Measurements from ENCODE around the gene KMT2B. TPM values are rescaled to one million over a fixed set of nuclear protein-coding genes. Genes with fewer than 3 reads are reported as not detected.

Gene KMT2B
- total RNA-seq, 1 experiment from 2014 or later: 54.2 TPM

DNA sequence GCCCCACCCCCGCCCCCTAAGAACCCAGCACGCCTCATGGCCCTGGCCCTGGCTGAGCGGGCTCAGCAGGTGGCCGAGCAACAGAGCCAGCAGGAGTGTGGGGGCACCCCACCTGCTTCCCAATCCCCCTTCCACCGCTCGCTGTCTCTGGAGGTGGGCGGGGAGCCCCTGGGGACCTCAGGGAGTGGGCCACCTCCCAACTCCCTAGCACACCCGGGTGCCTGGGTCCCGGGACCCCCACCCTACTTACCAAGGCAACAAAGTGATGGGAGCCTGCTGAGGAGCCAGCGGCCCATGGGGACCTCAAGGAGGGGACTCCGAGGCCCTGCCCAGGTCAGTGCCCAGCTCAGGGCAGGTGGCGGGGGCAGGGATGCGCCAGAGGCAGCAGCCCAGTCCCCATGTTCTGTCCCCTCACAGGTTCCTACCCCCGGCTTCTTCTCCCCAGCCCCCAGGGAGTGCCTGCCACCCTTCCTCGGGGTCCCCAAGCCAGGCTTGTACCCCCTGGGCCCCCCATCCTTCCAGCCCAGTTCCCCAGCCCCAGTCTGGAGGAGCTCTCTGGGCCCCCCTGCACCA lies 69.5 kb downstream of the KMT2B start:
- POLR2A ChIA-PET: no interaction called here
- H3K4me1 ChIP-seq: no peaks in the 10 kb centered on the region
- TF ChIP-seq, protein P1, sequence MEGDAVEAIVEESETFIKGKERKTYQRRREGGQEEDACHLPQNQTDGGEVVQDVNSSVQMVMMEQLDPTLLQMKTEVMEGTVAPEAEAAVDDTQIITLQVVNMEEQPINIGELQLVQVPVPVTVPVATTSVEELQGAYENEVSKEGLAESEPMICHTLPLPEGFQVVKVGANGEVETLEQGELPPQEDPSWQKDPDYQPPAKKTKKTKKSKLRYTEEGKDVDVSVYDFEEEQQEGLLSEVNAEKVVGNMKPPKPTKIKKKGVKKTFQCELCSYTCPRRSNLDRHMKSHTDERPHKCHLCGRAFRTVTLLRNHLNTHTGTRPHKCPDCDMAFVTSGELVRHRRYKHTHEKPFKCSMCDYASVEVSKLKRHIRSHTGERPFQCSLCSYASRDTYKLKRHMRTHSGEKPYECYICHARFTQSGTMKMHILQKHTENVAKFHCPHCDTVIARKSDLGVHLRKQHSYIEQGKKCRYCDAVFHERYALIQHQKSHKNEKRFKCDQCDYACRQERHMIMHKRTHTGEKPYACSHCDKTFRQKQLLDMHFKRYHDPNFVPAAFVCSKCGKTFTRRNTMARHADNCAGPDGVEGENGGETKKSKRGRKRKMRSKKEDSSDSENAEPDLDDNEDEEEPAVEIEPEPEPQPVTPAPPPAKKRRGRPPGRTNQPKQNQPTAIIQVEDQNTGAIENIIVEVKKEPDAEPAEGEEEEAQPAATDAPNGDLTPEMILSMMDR (IDR thresholded peaks at IDR 0.05; ENCODE audit: insufficient read depth in 1 of 2, low read depth in 1 of 2, low read length in 1 of 2, severe bottlenecking in 1 of 2, unreplicated experiment in 1 of 2): no peak
- peaks cover 8% of the 10 kb centered on the region for H3K4me1 Mint-ChIP-seq (ENCODE audit: low read depth, unreplicated experiment)
- no peak overlapping the region for H3K27ac Mint-ChIP-seq (ENCODE audit: unreplicated experiment)
- H3K9me3 ChIP-seq: no peaks in the 10 kb centered on the region
- CTCF ChIA-PET: no interaction called here
- DNase-seq: no peak
- H3K27me3 Mint-ChIP-seq (ENCODE audit: insufficient read depth, unreplicated experiment): no peaks in the 10 kb centered on the region
- H3K36me3 ChIP-seq (ENCODE audit: control insufficient read depth, insufficient read depth, low read length): no peaks in the 10 kb centered on the region
- no peaks in the 10 kb centered on the region for H3K9me3 Mint-ChIP-seq (ENCODE audit: unreplicated experiment)
- intact Hi-C loops (cut with micrococcal nuclease; ENCODE audit: unreplicated experiment): no loop called here
- no peak overlapping the region for H3K4me3 Mint-ChIP-seq (ENCODE audit: unreplicated experiment)
- H3K4me3 ChIP-seq (ENCODE audit: low read depth, low read length): no peak overlapping the region
- no peaks in the 10 kb centered on the region for H3K27me3 ChIP-seq (replicated peaks; ENCODE audit: control insufficient read depth, insufficient read depth, low read length)
- H3K36me3 Mint-ChIP-seq (ENCODE audit: insufficient read depth, unreplicated experiment): no peaks in the 10 kb centered on the region
- BruUV-seq (replicated peaks): no TSS peak

Other genes with a start within 250 kb of the KMT2B start
- not detected in 2 replicates for gene KRTDAP, start 227.5 kb upstream of the KMT2B start, total RNA-seq (2022)
- gene DMKN, start 204.4 kb upstream of the KMT2B start, total RNA-seq (2022): 341 and 354 TPM in 2 replicates
- not detected in 2 replicates for gene SBSN, start 189.7 kb upstream of the KMT2B start, total RNA-seq (2022)
- not detected in 2 replicates for gene GAPDHS, start 184.5 kb upstream of the KMT2B start, total RNA-seq (2022)
- 126 and 140 TPM in 2 replicates for gene TMEM147, start 172.4 kb upstream of the KMT2B start, total RNA-seq (2022)
- gene ATP4A, start 154.3 kb upstream of the KMT2B start, total RNA-seq (2022): not detected in 2 replicates
- gene PMIS2, start 131.8 kb upstream of the KMT2B start, total RNA-seq (2022): not detected in 2 replicates
- gene HAUS5, start 105.3 kb upstream of the KMT2B start, total RNA-seq (2022): 26.4 and 27.9 TPM in 2 replicates
- 140 and 165 TPM in 2 replicates for gene RBM42, start 89.0 kb upstream of the KMT2B start, total RNA-seq (2022)
- 0.77 and 1.3 TPM in 2 replicates for gene ETV2, start 76.3 kb upstream of the KMT2B start, total RNA-seq (2022)
- 551 and 639 TPM in 2 replicates for gene COX6B1, start 69.7 kb upstream of the KMT2B start, total RNA-seq (2022)
- gene UPK1A, start 51.5 kb upstream of the KMT2B start, total RNA-seq (2022): not detected in 2 replicates
- not detected in 2 replicates for gene ZBTB32, start 13.4 kb upstream of the KMT2B start, total RNA-seq (2022)
- 10.1 and 11.3 TPM in 2 replicates for gene IGFLR1, start 24.4 kb downstream of the KMT2B start, total RNA-seq (2022)
- gene U2AF1L4, start 27.4 kb downstream of the KMT2B start, total RNA-seq (2022): 21.3 and 24.6 TPM in 2 replicates
- gene PSENEN, start 27.6 kb downstream of the KMT2B start, total RNA-seq (2022): 70.2 and 70.5 TPM in 2 replicates
- 8.1 and 10.2 TPM in 2 replicates for gene LIN37, start 30.6 kb downstream of the KMT2B start, total RNA-seq (2022)
- 0.48 and 0.81 TPM in 2 replicates for gene HSPB6, start 39.0 kb downstream of the KMT2B start, total RNA-seq (2022)
- 34.6 and 37.0 TPM in 2 replicates for gene PROSER3, start 40.2 kb downstream of the KMT2B start, total RNA-seq (2022)
- 17.8 and 18.3 TPM in 2 replicates for gene ARHGAP33, start 57.6 kb downstream of the KMT2B start, total RNA-seq (2022)
- 0.28 TPM in 1 of 2 replicates, not detected in the other for gene PRODH2, start 94.8 kb downstream of the KMT2B start, total RNA-seq (2022)
- not detected in 2 replicates for gene NPHS1, start 134.5 kb downstream of the KMT2B start, total RNA-seq (2022)
- gene KIRREL2, start 138.9 kb downstream of the KMT2B start, total RNA-seq (2022): 0.14 TPM in 1 of 2 replicates, not detected in the other
- 4.6 and 6.5 TPM in 2 replicates for gene APLP1, start 150.6 kb downstream of the KMT2B start, total RNA-seq (2022)
- 8.0 and 10.5 TPM in 2 replicates for gene NFKBID, start 182.5 kb downstream of the KMT2B start, total RNA-seq (2022)
- not detected in 2 replicates for gene HCST, start 184.5 kb downstream of the KMT2B start, total RNA-seq (2022)
- gene TYROBP, start 190.3 kb downstream of the KMT2B start, total RNA-seq (2022): not detected in 2 replicates
- 10.2 and 12.4 TPM in 2 replicates for gene LRFN3, start 218.4 kb downstream of the KMT2B start, total RNA-seq (2022)

Measured in Caco-2 (cell line).